GM18511 (cell line): Measurements from ENCODE around the gene TWNK.

Experiments used
- ATAC-seq: cut with Tn5 transposase; IDR thresholded peaks from one replicate; pipeline ENCODE4 v1.9.1; 2021; ENCODE audit warnings: mild to moderate bottlenecking, moderate library complexity; ENCODE audit not compliant: unreplicated experiment

TWNK gene

DNA sequence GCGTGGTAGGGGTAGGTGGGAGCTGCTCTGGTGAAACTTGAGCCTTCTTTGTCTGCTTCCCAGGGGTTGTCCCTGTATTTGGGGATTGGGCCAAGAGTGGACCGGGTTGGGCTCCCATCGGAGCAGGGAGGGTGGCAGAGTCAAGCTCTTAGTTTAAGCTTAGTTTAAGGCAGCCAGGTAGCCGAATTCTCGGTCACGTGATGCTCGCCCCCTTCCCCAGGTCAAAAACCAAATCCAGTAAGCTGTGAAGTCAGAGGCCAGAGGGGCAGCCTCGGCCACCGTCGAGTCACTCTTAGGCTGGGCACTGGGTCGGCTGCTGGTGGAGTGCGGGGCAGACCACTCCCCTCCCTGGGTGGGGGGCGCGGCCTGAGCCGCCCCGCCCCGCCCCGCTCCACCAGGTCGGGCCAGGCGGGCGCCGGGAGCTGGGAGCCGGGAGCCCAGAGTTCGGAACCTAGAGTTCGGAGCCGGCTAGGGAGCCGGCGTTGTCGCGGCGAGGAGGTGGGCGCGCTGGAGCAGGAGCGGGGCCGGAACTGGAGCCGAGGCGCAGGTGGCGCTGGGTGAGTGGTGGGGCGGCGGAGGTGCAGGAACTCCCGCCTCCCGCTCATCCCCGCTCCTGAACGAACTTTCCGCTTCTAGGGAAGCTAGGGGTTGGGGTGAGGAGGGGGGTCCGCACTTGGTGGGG is 9.5 kb downstream of the TWNK start:
- peak; percentile 31 for ATAC-seq

DNA sequence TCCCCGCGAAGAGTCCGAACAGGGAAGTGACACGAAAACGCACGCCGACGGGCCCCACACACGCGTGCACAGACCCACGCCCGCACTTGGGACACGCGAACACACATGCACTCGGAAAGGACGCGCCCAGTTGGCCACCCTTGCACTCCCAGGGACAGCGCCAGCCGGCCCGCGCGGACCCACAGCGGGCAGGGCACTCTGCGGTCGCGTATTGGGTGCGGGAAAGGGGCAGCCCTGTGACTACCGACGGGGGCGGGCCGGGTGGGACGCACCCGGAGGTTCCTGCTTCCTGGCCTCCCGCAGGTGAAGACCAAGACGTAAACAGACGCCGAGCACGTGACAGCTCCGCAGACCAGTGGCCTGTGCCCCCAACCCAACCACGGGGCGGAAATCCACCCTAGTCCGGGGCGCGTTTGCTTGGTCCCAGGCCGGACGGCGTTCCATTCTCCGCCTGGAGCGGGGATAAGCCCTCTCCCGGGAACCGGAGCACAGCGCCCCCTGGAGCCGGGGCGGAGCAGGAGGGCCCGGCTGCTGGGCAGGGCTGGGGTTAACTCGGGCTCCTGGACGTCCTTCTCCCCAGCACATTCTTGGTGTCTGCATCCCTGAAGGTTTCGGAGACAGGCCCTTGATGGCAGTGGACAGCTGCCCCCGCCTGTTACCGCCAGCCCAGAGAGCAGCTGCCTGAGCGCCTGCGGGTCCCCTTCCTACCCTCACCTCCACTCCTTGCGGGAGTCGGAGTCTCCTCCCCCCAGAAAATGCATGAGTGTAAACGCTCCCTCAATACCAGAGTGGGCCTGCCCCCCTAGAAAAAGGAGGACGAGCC is 10.2 kb downstream of the TWNK start:
- peak; percentile 37 for ATAC-seq

DNA sequence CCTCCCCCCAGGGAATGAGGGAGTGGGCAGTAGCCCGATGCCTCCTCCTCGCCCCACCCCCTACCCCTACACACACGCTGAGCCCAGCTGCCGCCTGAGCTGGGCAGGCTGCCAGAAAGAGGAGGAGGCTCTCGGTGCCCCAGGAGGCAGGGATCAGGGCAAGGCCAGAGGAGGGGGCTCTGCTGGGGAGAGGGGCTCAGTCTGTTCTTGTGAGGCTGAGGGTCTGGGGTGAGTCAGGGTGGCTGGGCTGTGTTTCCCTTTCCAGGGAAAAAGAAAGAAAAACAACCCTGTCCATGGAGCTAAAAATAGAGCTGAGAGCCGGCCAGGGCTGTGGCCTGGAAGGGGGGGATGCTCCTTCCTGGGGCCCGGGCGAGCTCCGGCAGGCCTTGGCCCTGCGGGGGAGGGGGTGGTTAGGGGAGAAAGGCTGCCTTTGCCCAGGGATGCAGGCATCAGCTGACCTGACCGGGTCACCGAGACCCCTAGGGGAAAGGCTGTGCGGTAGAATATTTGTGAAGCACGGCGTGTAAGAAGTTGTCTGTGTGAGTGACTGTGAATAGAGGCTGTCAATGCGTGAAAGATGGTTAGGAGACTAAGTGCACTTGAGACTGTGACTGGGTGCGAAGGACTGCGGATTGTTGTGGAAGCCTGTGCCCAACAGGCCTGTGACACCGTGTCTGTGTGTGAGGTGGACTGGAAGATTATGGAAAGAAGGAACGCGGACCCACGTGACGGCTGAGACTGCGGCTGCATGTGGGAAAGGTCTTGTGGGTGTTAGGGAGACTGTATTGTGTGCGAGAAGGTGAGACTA is 11.0 kb downstream of the TWNK start:
- ATAC-seq = peak; percentile 43

DNA sequence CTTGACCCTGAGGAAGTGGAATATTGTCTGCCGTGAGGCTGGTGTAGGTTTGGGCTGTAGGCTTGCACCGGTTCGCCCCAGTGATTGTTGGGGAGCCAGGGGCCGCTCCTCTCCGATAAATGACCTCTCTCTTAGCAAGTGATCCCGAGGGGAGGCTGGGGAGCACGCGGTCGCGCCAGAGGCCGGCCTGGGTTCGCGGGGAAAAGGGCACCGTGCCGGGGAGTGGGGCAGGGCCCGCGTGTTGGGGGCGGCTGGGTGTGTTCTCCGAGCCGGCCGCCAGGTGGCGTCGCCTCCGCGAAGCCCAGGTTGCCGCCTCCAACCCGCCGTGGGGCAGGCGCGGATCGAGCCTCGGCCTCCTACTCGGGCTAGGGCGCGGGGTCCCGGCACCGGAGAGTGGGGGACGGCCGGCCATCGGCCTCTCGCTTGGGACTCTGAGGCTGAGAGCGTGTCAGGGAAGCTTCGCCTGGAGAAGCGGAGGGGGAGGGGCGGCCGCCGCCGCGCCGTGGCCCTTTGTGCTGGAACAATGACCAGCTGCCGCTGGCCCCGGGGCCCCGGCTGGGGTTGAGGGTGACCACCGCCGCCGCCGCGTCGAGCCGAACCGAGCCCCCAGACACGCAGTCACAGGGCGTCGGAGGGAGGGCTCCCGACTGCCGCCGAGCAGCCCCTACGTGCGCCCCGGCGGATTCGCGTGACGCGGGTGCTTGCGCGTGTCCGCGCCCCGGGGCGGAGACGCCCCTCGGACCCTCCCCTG is 11.8 kb downstream of the TWNK start:
- ATAC-seq = peak; percentile 47

DNA sequence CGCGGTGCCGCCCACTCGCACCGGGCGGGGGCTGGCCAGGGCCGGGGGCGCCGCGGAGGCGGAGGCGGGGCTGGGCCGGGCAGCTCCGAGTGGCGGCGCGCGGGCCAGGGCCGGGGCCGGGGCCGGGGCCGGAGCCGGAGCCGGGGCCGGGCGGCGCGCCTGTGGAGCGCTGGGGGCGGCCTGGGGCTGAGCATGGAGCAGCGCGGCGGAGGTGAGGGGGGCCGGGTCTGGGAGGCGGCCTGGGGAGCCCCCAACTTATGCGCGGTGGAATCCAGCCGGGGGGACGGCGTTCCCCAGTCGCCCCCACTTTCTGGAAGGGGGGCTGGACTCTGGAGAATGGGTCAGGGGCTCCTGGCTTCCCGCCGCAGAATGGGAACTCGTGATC is 12.4 kb downstream of the TWNK start, which contains the start of gene LZTS2:
Gene LZTS2, plus strand, starts transcription at position 67 of the 385 bp plus-strand sequence. CDS start 2,731 bp downstream, outside the sequence.
- ATAC-seq = no peak

DNA sequence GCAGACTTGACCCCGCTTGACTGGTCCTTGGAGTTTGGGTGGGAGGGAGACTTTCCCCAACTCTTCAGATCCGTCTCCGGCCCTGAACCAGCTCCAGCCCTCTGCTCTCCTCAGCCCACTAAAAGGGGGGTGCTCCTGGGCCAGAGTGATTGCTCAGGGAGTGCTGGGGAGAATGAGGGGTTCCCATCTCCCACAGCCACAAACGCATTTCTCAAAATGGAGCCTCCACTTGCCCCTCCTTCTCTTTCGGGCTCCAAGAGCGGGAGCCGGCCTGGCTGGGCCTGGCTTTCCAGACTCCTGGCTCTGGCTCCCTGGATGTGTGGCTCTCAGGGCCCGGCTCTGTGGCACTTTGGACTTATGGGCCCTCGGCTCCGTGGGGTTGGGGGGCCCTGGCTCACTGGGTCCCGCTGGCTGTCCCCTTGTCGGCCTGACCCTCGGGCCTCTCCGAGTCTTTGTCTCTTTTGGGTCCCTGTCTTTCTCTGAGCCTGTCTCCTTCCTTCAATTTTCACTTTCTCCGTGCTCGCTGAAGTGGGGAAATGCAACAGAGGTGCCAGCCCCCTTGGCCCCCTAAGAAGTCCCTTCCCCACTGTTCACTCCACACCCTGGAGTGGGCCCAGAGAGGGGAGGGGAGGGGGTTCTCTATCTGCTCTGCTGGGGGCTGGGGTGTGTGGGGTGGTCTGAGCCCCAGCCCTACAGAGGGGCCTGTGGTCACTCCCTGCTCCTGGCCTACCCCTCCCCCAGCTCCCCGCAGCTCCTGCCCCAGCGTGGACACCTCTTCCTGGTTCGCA is 13.0 kb downstream of the TWNK start:
- no peak for ATAC-seq

DNA sequence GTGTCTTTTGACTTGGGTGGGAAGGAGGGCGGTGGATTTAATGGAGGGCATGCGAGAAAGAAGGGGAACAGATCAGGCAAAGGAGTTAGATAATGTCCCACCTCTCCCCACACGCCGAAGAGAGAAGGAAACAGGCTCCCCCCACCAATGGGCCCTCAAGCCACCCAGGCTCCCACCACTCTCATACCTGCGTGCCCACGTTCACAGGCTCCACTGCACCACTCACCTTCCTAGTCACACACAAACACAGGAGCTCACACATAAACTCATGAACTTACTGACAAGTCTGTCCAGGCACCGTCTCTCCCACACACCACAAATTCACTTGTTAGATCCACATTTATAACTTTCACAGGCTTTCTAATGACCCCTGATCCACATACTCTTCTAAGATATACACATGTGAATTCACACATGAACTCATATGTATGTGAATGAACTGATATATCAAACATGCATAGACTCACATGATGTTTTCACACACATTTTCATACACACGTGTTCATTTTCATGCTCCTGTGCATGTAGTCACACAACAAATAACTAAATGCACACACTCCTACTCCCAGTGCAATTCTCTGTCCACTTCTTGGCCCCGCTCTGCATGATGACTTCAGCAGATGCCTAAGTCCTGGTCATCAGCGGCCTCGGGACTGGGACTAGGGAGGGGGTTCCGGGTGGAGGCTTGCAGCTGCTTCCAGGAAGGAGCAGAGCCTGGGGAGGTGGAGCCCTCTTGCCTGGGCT is 13.7 kb downstream of the TWNK start:
- no peak for ATAC-seq

DNA sequence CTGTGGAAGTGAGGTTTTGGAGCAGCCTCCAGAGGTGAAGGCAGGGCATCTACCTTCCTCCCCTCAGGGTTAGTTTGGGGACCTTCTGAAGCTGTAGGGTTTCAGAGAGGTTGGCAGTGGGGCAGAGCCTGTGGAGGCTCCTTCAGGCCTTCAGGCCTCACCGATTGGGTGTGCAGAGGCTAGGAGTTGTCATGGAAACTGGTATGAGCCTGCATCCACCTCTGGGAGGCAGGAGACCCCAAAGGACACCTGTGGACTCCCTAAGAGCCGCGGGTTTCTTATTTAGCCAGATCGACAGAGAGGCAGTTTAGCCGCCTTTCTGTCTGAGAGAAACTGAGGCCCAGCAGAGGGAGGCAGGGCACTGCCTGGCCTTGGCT is 14.3 kb downstream of the TWNK start:
- no peak for ATAC-seq

DNA sequence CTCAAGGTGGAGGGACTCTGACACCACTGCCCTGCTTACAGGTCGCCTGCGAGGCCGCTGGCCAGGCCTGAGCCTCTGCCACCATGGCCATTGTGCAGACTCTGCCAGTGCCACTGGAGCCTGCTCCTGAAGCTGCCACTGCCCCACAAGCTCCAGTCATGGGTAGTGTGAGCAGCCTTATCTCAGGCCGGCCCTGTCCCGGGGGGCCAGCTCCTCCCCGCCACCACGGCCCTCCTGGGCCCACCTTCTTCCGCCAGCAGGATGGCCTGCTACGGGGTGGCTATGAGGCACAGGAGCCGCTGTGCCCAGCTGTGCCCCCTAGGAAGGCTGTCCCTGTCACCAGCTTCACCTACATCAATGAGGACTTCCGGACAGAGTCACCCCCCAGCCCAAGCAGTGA is 15.1 kb downstream of the TWNK start:
- ATAC-seq = no peak

DNA sequence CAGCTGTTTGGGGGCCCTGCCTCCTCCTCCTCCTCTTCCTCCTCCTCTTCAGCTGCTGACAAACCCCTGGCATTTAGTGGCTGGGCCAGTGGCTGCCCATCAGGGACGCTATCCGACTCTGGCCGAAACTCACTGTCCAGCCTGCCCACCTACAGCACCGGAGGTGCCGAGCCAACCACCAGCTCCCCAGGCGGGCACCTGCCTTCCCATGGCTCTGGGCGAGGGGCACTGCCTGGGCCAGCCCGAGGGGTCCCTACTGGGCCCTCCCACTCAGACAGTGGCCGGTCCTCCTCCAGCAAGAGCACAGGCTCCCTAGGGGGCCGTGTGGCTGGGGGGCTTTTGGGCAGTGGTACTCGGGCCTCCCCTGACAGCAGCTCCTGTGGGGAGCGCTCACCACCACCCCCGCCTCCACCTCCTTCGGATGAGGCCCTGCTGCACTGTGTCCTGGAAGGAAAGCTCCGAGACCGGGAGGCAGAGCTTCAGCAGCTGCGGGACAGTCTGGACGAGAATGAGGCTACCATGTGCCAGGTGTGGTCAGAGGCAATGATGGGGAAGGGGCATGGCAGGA is 16.4 kb downstream of the TWNK start:
- no peak for ATAC-seq

DNA sequence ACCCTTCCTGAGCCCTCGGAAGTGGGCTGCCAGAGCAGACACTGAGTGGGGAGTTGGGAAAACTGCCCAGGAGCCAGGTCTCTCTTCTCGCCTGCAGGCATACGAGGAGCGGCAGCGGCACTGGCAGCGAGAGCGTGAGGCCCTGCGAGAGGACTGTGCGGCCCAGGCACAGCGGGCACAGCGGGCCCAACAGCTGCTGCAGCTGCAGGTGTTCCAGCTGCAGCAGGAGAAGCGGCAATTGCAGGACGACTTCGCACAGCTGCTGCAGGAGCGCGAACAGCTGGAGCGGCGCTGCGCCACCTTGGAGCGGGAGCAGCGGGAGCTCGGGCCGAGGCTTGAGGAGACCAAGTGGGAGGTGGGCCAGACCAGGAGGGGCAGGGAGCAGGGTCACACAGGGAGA is 18.0 kb downstream of the TWNK start:
- no peak for ATAC-seq

DNA sequence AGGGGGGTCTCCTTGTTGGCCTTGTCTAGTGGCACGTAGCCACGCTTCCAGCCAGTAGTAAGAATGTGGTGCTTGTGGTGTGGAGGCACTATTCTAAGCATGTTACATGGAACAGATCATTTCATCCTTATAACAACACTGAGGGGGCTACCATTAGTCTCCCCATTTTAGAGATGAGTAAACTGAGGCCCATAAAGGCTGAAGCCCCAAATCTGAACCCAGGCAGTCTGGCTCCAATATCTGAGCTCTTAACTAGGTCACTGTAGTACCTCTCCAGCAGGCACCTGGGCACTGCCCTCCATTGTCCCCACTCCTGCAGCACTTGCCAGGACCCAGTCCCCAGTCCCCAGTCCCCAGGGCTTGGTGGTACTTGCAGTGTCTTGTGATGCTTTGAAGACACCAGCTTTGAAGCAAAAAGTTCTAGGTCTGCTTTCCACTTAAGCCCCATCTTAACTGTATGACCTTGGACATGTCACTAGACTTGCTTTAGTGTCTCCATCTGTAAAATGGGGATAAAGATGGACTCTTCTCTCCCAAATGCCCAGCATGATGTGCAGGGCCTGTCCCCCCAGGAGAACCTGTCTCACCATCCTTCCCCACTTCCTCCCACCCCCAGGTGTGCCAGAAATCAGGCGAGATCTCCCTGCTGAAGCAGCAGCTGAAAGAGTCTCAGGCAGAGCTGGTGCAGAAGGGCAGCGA is 18.7 kb downstream of the TWNK start:
- no peak for ATAC-seq

DNA sequence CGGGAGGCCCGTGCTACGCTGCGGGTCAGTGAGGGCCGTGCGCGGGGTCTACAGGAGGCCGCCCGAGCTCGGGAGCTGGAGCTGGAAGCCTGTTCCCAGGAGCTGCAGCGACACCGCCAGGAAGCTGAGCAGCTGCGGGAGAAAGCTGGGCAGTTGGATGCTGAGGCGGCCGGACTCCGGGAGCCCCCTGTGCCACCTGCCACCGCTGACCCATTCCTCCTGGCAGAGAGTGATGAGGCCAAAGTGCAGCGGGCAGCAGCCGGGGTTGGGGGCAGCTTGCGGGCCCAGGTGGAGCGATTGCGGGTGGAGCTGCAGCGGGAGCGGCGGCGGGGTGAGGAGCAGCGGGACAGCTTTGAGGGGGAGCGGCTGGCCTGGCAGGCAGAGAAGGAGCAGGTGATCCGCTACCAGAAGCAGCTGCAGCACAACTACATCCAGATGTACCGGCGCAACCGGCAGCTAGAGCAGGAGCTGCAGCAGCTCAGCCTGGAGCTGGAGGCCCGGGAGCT is 19.3 kb downstream of the TWNK start:
- ATAC-seq = no peak

DNA sequence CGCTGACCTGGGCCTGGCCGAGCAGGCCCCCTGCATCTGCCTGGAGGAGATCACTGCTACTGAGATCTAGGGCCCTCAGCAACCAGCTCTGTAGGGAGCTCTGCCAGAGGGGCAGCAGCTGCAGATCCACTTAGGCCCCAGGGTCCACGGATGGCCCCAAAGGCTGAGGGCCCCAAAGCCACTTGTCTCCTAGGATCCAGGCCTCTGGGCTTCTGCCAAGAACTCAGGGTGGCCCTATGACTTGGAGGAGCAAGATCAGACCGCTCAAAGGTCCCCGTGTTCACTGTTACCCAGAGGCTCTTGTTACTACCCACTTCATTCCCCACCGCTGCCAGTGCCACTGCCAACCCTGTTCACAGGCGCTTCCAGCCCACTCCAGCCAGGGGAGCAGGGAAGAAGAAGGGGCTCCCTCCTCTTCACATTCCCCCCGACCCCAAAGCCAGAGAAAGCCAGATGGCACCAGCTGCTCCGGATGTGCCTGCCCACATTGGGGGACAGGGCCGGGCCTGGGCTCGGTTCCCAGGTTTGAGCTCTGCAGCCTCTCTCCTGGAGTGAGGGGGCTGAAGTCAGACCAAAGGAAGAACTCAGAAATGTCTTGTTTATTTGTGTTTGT is 19.9 kb downstream of the TWNK start:
- ATAC-seq = no peak

DNA sequence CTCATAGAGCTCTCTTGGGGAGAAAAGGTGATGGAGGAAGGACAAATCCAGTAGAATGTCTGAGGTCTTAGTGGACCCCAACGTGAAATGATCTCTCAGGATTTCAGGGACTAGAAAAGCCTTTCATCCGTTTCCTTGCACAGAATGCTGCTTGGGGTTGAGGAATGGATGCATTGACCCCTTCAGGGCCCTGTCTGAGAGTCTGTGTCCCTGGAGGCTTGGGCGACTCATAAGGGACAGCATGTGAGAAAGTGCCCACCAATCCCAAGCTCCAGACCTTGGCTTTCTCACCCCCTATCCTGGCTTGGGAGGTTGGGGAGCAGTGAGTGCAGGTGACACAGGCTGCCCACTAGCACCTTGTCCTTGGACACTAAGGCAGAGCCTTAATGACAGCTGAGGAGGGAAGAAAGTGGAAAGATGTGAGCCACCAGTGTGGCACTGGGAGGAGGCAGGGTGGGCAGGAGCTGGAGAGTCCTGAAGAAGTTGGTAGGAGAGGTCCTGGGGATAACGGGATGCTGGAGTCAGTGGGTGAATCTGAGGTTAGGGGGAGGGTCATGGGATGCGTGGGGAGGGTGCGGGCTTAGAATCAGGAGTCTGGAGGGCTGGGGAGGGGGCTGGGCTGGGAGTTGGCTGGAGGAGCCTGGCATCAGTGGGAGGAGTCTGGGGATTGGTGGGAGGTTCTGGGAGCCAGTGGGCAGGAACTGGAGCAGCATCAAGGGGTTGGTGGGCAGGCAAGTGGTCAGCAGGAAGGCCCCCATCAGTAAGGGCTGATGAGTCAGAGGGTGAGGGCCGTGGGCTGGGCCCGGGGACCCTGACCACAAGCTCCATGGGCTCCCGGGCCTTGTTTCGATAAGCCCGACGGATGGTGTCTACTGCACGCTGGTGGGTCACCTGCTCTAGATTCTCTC is 20.8 kb downstream of the TWNK start:
- ATAC-seq = no peak

DNA sequence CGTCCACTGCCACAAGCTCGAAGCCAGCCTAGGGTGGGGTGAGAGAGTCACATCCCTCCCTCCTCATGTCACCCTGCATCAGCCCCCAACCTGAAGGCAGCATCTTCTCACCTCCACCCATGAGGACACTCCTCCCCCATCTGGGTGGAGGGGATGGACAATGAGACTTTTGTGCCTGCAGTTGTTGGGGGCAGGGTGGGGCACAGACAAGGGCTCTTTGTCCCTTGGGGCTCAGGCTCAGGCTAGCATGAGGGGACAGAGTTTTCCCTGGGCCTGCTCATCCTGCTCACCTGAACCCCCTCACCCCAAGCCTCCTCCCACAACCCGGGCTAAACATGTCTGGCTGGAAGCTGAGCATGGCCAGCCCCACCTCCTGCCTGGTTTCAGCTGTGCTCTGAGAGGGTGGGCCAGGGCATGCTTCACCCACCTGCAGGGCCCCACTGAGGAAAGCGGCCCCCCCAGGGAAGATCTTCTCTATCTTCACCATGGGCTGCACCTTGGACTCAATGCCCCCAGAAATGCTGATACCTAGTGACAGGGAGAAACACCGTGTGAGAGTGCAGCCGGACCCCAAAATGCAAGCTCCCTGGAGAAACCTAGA is 21.6 kb downstream of the TWNK start:
- ATAC-seq = no peak
